ENCODE results near the gene KRTAP4-4. TPM values are rescaled to one million over a fixed set of nuclear protein-coding genes. Genes with fewer than 3 reads are reported as not detected.
"Not testable (repeated sequence)": the region's sequence is repeated elsewhere in the genome, so short reads cannot be mapped to it uniquely, and the experiment has no call there.

The KRTAP4-4 gene
- total and polyA plus RNA-seq, 8 donors: not detected

DNA sequence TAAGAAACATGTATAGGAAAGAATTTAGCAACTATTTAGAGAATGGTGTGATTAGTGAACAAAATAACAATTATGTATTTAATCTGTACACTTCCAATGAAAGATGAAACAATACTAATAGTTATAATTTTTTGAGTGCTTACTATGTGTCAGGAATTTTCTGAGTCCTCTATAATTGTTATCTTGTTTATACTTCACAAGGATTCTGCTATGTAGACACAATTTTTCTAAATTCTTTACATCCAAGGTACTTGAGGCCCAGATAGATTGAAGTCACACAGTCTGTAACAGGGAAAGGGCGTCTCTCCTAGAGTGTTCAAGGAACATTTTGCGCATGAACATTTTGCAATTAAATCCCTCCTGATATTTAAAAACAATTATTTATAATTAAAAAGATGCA lies 35.5 kb downstream of the KRTAP4-4 start:
- H3K4me1 ChIP-seq: no peaks in the 10 kb centered on the region
- peaks cover 0 to 8% (median 6%) of the 10 kb centered on the region in 3 donors for H3K27me3 ChIP-seq
- no peak for TF ChIP-seq EP300 (IDR thresholded peaks at IDR 0.05)
- no peak for TF ChIP-seq POLR2A (IDR thresholded peaks at IDR 0.05)
- TF ChIP-seq POLR2AphosphoS5 (IDR thresholded peaks at IDR 0.05): no peak
- intact Hi-C loops (cut with DNase I; ENCODE audit: low total_unique reads): no loop called here
- no peak for DNase-seq
- no peak overlapping the region for H3K4me3 ChIP-seq
- WGBS, 5 donors: 72 to 99% (median 97%) methylated on average over 2 of the region's 2 CpGs
- H3K36me3 ChIP-seq: no peaks in the 10 kb centered on the region
- no peak overlapping the region for H3K27ac ChIP-seq
- no peaks in the 10 kb centered on the region for H3K9me3 ChIP-seq

GRCh38 chr17:41123991-41124371 lies 36.6 kb downstream of the KRTAP4-4 start, which contains the start of gene KRTAP4-12:
TSS of gene KRTAP4-12 (minus strand) at chr17:41124182. CDS start at chr17:41124122, 60 bp downstream.
- H3K4me3 ChIP-seq; H3K4me1 ChIP-seq; H3K9me3 ChIP-seq; H3K27me3 ChIP-seq; DNase-seq; H3K27ac ChIP-seq; H3K36me3 ChIP-seq; intact Hi-C loops (cut with DNase I; ENCODE audit: low total_unique reads): not testable (repeated sequence)
- 56 to 88% (median 75%) methylated on average over 2 to 3 of the region's 3 CpGs for whole genome bisulfite sequencing, 5 donors

DNA sequence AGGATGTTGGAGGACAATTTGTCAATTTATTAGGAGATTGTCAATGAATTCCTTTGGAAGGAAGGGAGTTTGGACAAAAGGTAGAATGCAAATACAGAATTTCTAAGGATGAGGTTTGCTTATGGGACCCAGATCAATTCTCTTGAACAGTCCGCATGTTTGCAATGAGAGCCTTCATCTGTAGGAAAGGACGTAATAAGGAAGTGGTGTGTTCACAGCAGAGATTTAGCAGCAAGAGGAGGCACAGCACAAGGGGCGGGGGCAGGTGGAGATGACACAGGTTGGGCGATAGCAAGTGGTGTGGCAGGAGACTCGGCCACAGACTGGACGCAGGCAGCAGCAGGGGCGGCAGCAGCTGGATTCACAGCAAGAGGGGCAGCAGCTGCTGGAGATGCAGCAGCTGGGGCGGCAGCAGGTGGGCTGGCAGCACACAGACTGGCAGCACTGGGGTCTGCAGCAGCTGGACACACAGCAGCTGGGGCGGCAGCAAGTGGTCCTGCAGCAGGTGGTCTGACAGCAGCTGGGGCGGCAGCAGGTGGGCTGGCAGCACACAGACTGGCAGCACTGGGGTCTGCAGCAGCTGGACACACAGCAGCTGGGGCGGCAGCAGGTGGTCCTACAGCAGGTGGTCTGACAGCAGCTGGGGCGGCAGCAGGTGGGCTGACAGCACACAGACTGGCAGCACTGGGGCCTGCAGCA lies 37.1 kb downstream of the KRTAP4-4 start:
- 68 to 82% (median 76%) methylated on average over 8 to 12 of the region's 12 CpGs for WGBS, 5 donors
- H3K9me3 ChIP-seq; H3K27ac ChIP-seq; H3K36me3 ChIP-seq; intact Hi-C loops (cut with DNase I; ENCODE audit: low total_unique reads); H3K4me1 ChIP-seq; DNase-seq; H3K4me3 ChIP-seq; H3K27me3 ChIP-seq: not testable (repeated sequence)

DNA sequence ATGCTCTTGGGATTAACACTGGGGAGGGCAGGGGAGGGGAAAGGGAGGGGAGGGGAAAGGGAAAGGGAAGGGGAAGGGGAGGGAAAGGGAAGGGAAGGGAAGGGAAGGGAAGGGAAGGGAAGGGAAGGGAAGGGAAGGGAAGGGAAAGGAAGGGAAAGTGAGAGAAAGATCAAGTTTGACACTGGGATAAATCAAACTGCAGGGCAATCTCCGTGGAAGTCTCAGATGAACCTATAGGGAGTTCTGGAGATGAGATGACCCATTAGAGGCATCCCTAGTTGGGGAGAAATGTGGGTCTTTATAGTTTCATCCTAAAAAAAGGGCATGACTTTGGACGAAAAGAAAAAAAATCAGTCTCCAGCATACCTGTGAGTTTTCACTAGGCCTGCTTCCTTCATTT lies 38.8 kb downstream of the KRTAP4-4 start:
- H3K27ac ChIP-seq: no peak overlapping the region
- WGBS, 5 donors: 83 to 96% (median 92%) methylated on average over 2 of the region's 2 CpGs
- H3K9me3 ChIP-seq: no peaks in the 10 kb centered on the region
- H3K36me3 ChIP-seq: no peaks in the 10 kb centered on the region
- no peak overlapping the region for H3K4me3 ChIP-seq
- no peak for DNase-seq
- intact Hi-C loops (cut with DNase I; ENCODE audit: low total_unique reads): no loop called here
- TF ChIP-seq POLR2AphosphoS5 (IDR thresholded peaks at IDR 0.05) (no peak), POLR2A (IDR thresholded peaks at IDR 0.05) (no peak), CTCF (IDR thresholded peaks at IDR 0.05) (no peak), EP300 (IDR thresholded peaks at IDR 0.05) (no peak)
- peaks cover 0 to 17% (median 6%) of the 10 kb centered on the region in 3 donors for H3K27me3 ChIP-seq
- H3K4me1 ChIP-seq: no peaks in the 10 kb centered on the region

GRCh38 chr17:41119696-41120690 lies 40.6 kb downstream of the KRTAP4-4 start:
- H3K4me1 ChIP-seq; H3K4me3 ChIP-seq; H3K36me3 ChIP-seq; intact Hi-C loops (cut with DNase I; ENCODE audit: low total_unique reads); H3K27ac ChIP-seq; DNase-seq; H3K9me3 ChIP-seq: not testable (repeated sequence)
- H3K27me3 ChIP-seq: peaks cover 0 to 28% (median 6%) of the 10 kb centered on the region in 3 donors
- WGBS, 5 donors: 52 to 64% (median 58%) methylated on average over 11 of the region's 11 CpGs

DNA sequence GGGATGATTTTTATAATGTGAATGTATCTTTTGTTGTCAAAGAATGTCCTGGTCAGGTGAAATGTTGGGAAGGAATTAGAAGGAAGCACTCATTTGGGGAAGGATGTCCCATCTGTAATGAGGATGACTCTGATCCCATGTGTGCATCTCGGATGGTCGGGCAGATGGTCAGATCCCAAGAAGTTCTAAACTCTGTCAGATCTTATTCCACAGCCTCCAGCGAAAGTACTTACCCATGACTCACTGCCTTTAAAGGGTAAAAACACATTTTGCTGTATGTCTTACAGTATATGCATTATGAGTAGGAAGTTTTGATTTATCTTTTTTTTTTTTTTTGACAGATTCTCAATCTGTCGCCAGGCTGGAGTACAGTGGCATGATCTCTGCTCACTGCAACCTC lies 41.8 kb downstream of the KRTAP4-4 start:
- Histone ChIP-seq H3K9me3 (no peaks in the 10 kb centered on the region), H3K4me1 (no peaks in the 10 kb centered on the region), H3K36me3 (no peaks in the 10 kb centered on the region), H3K27me3 (peaks cover 0 to 31% (median 3%) of the 10 kb centered on the region in 3 donors), H3K4me3 (no peak overlapping the region), H3K27ac (no peak overlapping the region)
- WGBS, 5 donors: 84 to 92% (median 89%) methylated on average over 4 of the region's 4 CpGs
- no peak for DNase-seq
- intact Hi-C loops (cut with DNase I; ENCODE audit: low total_unique reads): no loop called here
- TF ChIP-seq CTCF (IDR thresholded peaks at IDR 0.05): no peak

- H3K4me1 ChIP-seq; H3K4me3 ChIP-seq; H3K9me3 ChIP-seq; H3K36me3 ChIP-seq; DNase-seq; intact Hi-C loops (cut with DNase I; ENCODE audit: low total_unique reads); H3K27ac ChIP-seq: not testable (repeated sequence)
- WGBS, 5 donors: 65 to 85% (median 73%) methylated on average over 9 to 10 of the region's 10 CpGs
- peaks cover 0 to 25% (median 0%) of the 10 kb centered on the region in 3 donors for H3K27me3 ChIP-seq
Measured at GRCh38 chr17:41117846-41118386, 42.6 kb downstream of the KRTAP4-4 start, which contains the start of gene KRTAP4-11. TSS of gene KRTAP4-11 (minus strand) at chr17:41118373. CDS start at chr17:41118315, 58 bp downstream.

Data from stomach (tissue), 9 donors.